ENCODE measurements around the gene VEGFA.

VEGFA gene

GRCh38 chr6:43764772-43765171 is 5.2 kb upstream of the VEGFA start:
- Histone ChIP-seq H2AFZ (ENCODE audit: low read depth) (no peak overlapping the region), H4K20me1 (ENCODE audit: insufficient read depth) (no peaks in the 10 kb centered on the region), H3K79me2 (ENCODE audit: insufficient read depth, low read depth) (no peaks in the 10 kb centered on the region), H3K4me1 (ENCODE audit: low read depth, poor library complexity, severe bottlenecking) (peaks cover 4% of the 10 kb centered on the region), H3K4me3 (IDR thresholded peaks at IDR 0.05; ENCODE audit: insufficient read depth, low read depth, low read length) (no peak overlapping the region), H3K9ac (no peak overlapping the region), H3K27me3 (ENCODE audit: insufficient read depth, low read depth) (no peaks in the 10 kb centered on the region), H3K27ac (no peak overlapping the region), H3K4me2 (no peak overlapping the region), H3K36me3 (ENCODE audit: insufficient read depth) (no peaks in the 10 kb centered on the region)
- TF ChIP-seq CTCF (conservative IDR thresholded peaks at IDR 0.05; ENCODE audit: low read depth, low read length): no peak

- Histone ChIP-seq H3K4me1 (ENCODE audit: low read depth, poor library complexity, severe bottlenecking) (peaks cover 4% of the 10 kb centered on the region), H3K4me2 (no peak overlapping the region)
These were observed 4.1 kb upstream of the VEGFA start for GRCh38 chr6:43765776-43766499.

GRCh38 chr6:43766500-43766853 is 3.5 kb upstream of the VEGFA start:
- H3K9ac ChIP-seq: no peak overlapping the region
- no peak for TF ChIP-seq CTCF (conservative IDR thresholded peaks at IDR 0.05; ENCODE audit: low read depth, low read length)
- no peaks in the 10 kb centered on the region for H4K20me1 ChIP-seq (ENCODE audit: insufficient read depth)
- H3K79me2 ChIP-seq (ENCODE audit: insufficient read depth, low read depth): peaks cover 15% of the 10 kb centered on the region; the same call in 1 of the 2 replicates
- peaks cover 4% of the 10 kb centered on the region for H3K4me1 ChIP-seq (ENCODE audit: low read depth, poor library complexity, severe bottlenecking)
- H3K27me3 ChIP-seq (ENCODE audit: insufficient read depth, low read depth): no peaks in the 10 kb centered on the region
- no peak overlapping the region for H3K4me3 ChIP-seq (IDR thresholded peaks at IDR 0.05; ENCODE audit: insufficient read depth, low read depth, low read length)
- H3K4me2 ChIP-seq: no peak overlapping the region
- H3K36me3 ChIP-seq (ENCODE audit: insufficient read depth): no peaks in the 10 kb centered on the region
- no peak overlapping the region for H3K27ac ChIP-seq
- H2AFZ ChIP-seq (ENCODE audit: low read depth): no peak overlapping the region

More at GRCh38 chr6:43765776-43766499, 4.1 kb upstream of the VEGFA start:
- no peak for TF ChIP-seq CTCF (conservative IDR thresholded peaks at IDR 0.05; ENCODE audit: low read depth, low read length)
- Histone ChIP-seq H2AFZ (ENCODE audit: low read depth) (no peak overlapping the region), H4K20me1 (ENCODE audit: insufficient read depth) (no peaks in the 10 kb centered on the region), H3K9ac (no peak overlapping the region), H3K79me2 (ENCODE audit: insufficient read depth, low read depth) (peaks cover 10% of the 10 kb centered on the region; the same call in 1 of the 2 replicates), H3K36me3 (ENCODE audit: insufficient read depth) (no peaks in the 10 kb centered on the region), H3K27me3 (ENCODE audit: insufficient read depth, low read depth) (no peaks in the 10 kb centered on the region), H3K27ac (no peak overlapping the region), H3K4me3 (IDR thresholded peaks at IDR 0.05; ENCODE audit: insufficient read depth, low read depth, low read length) (no peak overlapping the region)

GRCh38 chr6:43766964-43767461 is 3.0 kb upstream of the VEGFA start:
- Histone ChIP-seq H4K20me1 (ENCODE audit: insufficient read depth) (no peaks in the 10 kb centered on the region), H3K4me3 (IDR thresholded peaks at IDR 0.05; ENCODE audit: insufficient read depth, low read depth, low read length) (no peak overlapping the region), H2AFZ (ENCODE audit: low read depth) (no peak overlapping the region), H3K9ac (no peak overlapping the region), H3K36me3 (ENCODE audit: insufficient read depth) (no peaks in the 10 kb centered on the region), H3K27ac (no peak overlapping the region), H3K4me2 (no peak overlapping the region), H3K4me1 (ENCODE audit: low read depth, poor library complexity, severe bottlenecking) (peaks cover 4% of the 10 kb centered on the region), H3K27me3 (ENCODE audit: insufficient read depth, low read depth) (no peaks in the 10 kb centered on the region), H3K79me2 (ENCODE audit: insufficient read depth, low read depth) (peaks cover 20% of the 10 kb centered on the region)
- no peak for TF ChIP-seq CTCF (conservative IDR thresholded peaks at IDR 0.05; ENCODE audit: low read depth, low read length)
